Natural killer cell (primary cell): Measurements from ENCODE around the gene SULF2. TPM values are rescaled to one million over a fixed set of nuclear protein-coding genes. Genes with fewer than 3 reads are reported as not detected.

Experiments
- ATAC-seq, 3 donors: fragments of 150-1000 bp in 2 of 3; fragments of 200-7000 bp in 1 of 3; cut with Tn5 transposase; 1 replicate in 1 of 3; 2 replicates in 2 of 3; pipeline ENCODE4 v1.10.0; 2021; ENCODE audit warnings: mild to moderate bottlenecking in 2 of 3, moderate library complexity in 2 of 3
- DNase-seq, 2 donors: peaks; one replicate each; pipeline versions ENCODE4 v3.0.0 to v3.0.0-alpha.2; 2013 to 2021; ENCODE audit warnings: mixed read lengths in 1 of 2
- H3K27ac ChIP-seq: one replicate; pipeline ENCODE4 v1.5.1; 2013; ENCODE audit warnings: mild to moderate bottlenecking, low read length
- H3K27me3 ChIP-seq: one replicate; pipeline ENCODE4 v1.6.1; 2013; ENCODE audit warnings: low read length; ENCODE audit not compliant: control insufficient read depth, insufficient read depth
- H3K36me3 ChIP-seq: one replicate; pipeline ENCODE4 v1.6.1; 2013; ENCODE audit warnings: low read length; ENCODE audit not compliant: control insufficient read depth, insufficient read depth
- H3K4me1 ChIP-seq: one replicate; pipeline ENCODE4 v1.6.1; 2013; ENCODE audit warnings: low read length; ENCODE audit not compliant: control insufficient read depth, insufficient read depth
- H3K4me3 ChIP-seq: one replicate; pipeline ENCODE4 v1.5.1; 2013; ENCODE audit warnings: low read length
- H3K9me3 ChIP-seq: one replicate; pipeline ENCODE4 v1.6.1; 2013; ENCODE audit warnings: low read length; ENCODE audit not compliant: control insufficient read depth, insufficient read depth
- H3K27ac Mint-ChIP-seq, 2 donors: one replicate each; pipeline ENCODE4 v1.8.0; 2022; ENCODE audit warnings: mild to moderate bottlenecking in 2 of 2, mixed read lengths in 2 of 2, moderate library complexity in 1 of 2
- H3K27me3 Mint-ChIP-seq, 2 donors: one replicate each; pipeline ENCODE4 v1.8.0; 2022; ENCODE audit warnings: low read depth in 2 of 2, mixed read lengths in 2 of 2
- H3K36me3 Mint-ChIP-seq: one replicate; pipeline ENCODE4 v1.8.0; 2022; ENCODE audit warnings: mixed read lengths
- H3K4me1 Mint-ChIP-seq, 2 donors: one replicate each; pipeline ENCODE4 v1.8.0; 2022; ENCODE audit warnings: mixed read lengths in 2 of 2
- H3K4me3 Mint-ChIP-seq: one replicate; pipeline ENCODE4 v1.8.0; 2022; ENCODE audit warnings: mild to moderate bottlenecking, moderate library complexity, mixed read lengths
- H3K9me3 Mint-ChIP-seq, 2 donors: one replicate each; pipeline ENCODE4 v1.8.0; 2022; ENCODE audit warnings: mixed read lengths in 2 of 2
- WGBS: methylation state at CpG from one replicate; pipeline ENCODE4 v1.1.7; 2013; ENCODE audit warnings: missing lambda C conversion rate; ENCODE audit not compliant: insufficient coverage; 5-methylcytosine and 5-hydroxymethylcytosine counted together
- intact Hi-C: fragments of 100-400 bp; cut with micrococcal nuclease; formaldehyde crosslinking; loops from one replicate; pipeline ENCODE4 v1.14.2; 2022
- total RNA-seq, 4 donors: library from RNA; stranded (reverse); fragments of 120-200 nt in 1 of 4; gene quantifications; one replicate each; pipeline versions ENCODE4 v1.2.3 to v1.2.4, GENCODE V29; 2013 to 2022
- TF ChIP-seq, protein P1 (sequence below): fragments of 200-600 bp; IDR thresholded peaks from one replicate; pipeline ENCODE4 v1.8.0; 2022; ENCODE audit warnings: antibody characterized with exemption

Gene SULF2
- total RNA-seq, 3 donors from 2014 or later (not counting 1 experiment from before 2014, with no cell fraction given): 8.1 to 48.7 (median 12.3) TPM

DNA sequence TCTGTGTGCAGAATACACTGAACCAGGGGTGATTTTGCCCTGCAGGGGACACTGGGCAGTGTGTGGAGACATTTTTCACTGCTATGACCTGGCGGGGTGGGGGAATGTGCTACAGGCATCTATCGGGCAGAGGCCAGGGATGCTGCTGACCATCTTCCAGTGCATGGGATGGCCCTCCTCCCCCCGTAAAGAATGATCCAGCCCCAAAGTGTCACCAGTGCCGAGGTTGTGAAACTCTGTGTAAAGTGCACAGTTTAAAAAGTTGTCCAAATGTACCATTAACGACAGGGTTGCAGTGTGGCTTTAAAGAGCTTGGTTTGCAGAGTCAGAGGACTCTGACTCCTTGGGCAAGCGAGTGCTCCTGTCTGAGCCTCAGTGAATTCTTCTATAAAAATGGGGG is 72.1 kb downstream of the SULF2 start:
- Mint-ChIP-seq H3K9me3 (no peaks in the 10 kb centered on the region), H3K36me3 (no peaks in the 10 kb centered on the region), H3K4me1 (no peaks in the 10 kb centered on the region), H3K27ac (no peak overlapping the region), H3K4me3 (no peak overlapping the region), H3K27me3 (peaks cover under 1 to 12% of the 10 kb centered on the region in 2 donors)
- TF ChIP-seq, protein P1, sequence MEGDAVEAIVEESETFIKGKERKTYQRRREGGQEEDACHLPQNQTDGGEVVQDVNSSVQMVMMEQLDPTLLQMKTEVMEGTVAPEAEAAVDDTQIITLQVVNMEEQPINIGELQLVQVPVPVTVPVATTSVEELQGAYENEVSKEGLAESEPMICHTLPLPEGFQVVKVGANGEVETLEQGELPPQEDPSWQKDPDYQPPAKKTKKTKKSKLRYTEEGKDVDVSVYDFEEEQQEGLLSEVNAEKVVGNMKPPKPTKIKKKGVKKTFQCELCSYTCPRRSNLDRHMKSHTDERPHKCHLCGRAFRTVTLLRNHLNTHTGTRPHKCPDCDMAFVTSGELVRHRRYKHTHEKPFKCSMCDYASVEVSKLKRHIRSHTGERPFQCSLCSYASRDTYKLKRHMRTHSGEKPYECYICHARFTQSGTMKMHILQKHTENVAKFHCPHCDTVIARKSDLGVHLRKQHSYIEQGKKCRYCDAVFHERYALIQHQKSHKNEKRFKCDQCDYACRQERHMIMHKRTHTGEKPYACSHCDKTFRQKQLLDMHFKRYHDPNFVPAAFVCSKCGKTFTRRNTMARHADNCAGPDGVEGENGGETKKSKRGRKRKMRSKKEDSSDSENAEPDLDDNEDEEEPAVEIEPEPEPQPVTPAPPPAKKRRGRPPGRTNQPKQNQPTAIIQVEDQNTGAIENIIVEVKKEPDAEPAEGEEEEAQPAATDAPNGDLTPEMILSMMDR: no peak
- Histone ChIP-seq H3K27ac (no peak overlapping the region), H3K27me3 (no peaks in the 10 kb centered on the region), H3K36me3 (no peaks in the 10 kb centered on the region), H3K4me3 (no peak overlapping the region), H3K4me1 (no peaks in the 10 kb centered on the region), H3K9me3 (no peaks in the 10 kb centered on the region)
- intact Hi-C loops: no loop called here
- no peak for DNase-seq
- no peak for ATAC-seq
- WGBS: 84% methylated on average over 6 of the region's 6 CpGs

DNA sequence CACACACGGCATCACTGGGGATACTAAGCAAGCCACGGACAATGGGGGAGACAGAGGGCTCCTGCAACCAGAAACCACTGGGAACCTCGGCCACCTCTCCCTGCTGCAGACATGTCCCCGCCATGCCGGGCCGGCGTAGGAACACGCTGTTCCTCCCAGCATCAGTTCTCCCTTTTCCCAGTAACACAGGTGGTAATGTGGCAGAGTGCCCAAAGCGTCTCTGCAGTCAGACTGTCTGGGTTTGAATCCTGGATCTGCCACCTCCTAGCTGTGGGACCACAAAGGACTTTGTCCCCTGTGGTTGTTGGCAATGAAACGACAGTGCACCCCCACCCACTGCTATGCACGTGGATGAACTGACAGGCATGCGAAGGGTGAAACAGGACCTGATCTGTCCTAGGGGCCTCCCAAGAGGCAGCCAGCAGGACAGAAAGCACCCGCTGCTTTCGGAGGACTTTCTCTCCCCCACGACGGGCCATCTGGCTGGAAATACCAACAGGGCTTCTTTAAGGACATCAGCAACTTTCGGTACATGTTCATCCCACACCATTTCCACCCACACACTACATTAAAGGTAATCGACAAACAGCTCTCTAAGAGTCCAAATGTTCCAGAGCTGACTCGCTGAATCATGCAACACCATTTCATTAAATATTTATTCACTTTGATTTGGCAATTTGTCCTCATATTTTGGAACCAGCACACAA is 74.1 kb downstream of the SULF2 start:
- no peak for ATAC-seq
- Mint-ChIP-seq H3K9me3 (no peaks in the 10 kb centered on the region), H3K27ac (no peak overlapping the region)

DNA sequence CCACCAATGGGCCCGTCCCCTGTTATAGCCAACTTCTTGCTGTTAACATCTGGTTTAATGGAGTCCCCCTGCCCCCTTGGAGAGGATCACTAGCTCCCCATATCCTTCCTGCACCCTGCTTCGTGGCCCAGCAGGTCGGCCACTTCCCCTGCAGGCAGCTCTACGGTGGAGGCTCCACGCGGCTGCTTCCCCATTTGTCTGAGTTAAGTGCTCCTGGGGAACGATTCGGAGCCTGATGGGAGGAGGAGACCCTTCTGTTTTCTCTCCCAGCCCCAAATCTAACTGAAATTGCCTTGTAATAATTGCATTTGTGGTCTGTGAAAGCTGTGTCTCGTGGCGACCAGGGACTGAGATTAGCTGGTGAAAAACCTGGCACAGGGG is 74.6 kb downstream of the SULF2 start:
- 5% methylated on average over 10 of the region's 10 CpGs for WGBS
- H3K4me3 ChIP-seq: no peak overlapping the region
- no peak overlapping the region for H3K4me3 Mint-ChIP-seq
- H3K27ac ChIP-seq: no peak overlapping the region
- H3K36me3 ChIP-seq: no peaks in the 10 kb centered on the region
- DNase-seq (no peak), ATAC-seq (no peak)
- H3K4me1 Mint-ChIP-seq: no peaks in the 10 kb centered on the region
- intact Hi-C loops: no loop called here
- H3K27ac Mint-ChIP-seq: no peak overlapping the region
- H3K4me1 ChIP-seq: no peaks in the 10 kb centered on the region
- TF ChIP-seq, protein P1: no peak
- H3K9me3 ChIP-seq: no peaks in the 10 kb centered on the region
- H3K27me3 Mint-ChIP-seq: peaks cover 6 to 10% of the 10 kb centered on the region in 2 donors
- H3K27me3 ChIP-seq: no peaks in the 10 kb centered on the region
- H3K36me3 Mint-ChIP-seq: no peaks in the 10 kb centered on the region
- H3K9me3 Mint-ChIP-seq: no peaks in the 10 kb centered on the region

More for the DNA sequence above, 74.1 kb downstream of the SULF2 start:
- H3K27me3 ChIP-seq: no peaks in the 10 kb centered on the region
- peaks cover 6 to 12% of the 10 kb centered on the region in 2 donors for H3K27me3 Mint-ChIP-seq
- no peak overlapping the region for H3K27ac ChIP-seq
- no peaks in the 10 kb centered on the region for H3K4me1 Mint-ChIP-seq
- H3K4me3 ChIP-seq: no peak overlapping the region
- H3K36me3 ChIP-seq: no peaks in the 10 kb centered on the region
- no peaks in the 10 kb centered on the region for H3K36me3 Mint-ChIP-seq
- H3K4me3 Mint-ChIP-seq: no peak overlapping the region
- DNase-seq: no peak
- WGBS: 64% methylated on average over 19 of the region's 19 CpGs
- TF ChIP-seq, protein P1: no peak
- H3K4me1 ChIP-seq: no peaks in the 10 kb centered on the region
- no peaks in the 10 kb centered on the region for H3K9me3 ChIP-seq
- intact Hi-C loops: no loop called here
